DMS53 (cell line): Measurements from ENCODE around the gene HMGN4.
A peak's percentile ranks its signal among the peaks of the same experiment; 100 is the strongest.

Source experiments
- DNase-seq: peaks from one replicate; lab custom pipeline; 2025; lab: John Stamatoyannopoulos, UW

The HMGN4 gene

GRCh38 chr6:26578279-26578678, 40.1 kb downstream of the HMGN4 start:
- DNase-seq: no peak

- no peak for DNase-seq
Measured at GRCh38 chr6:26578741-26579140, 40.6 kb downstream of the HMGN4 start.

- DNase-seq: no peak
Measured at GRCh38 chr6:26581164-26581915, 43.2 kb downstream of the HMGN4 start.

GRCh38 chr6:26588965-26589364, 50.8 kb downstream of the HMGN4 start:
- DNase-seq: no peak

- DNase-seq: no peak
Measured at GRCh38 chr6:26592649-26593048, 54.5 kb downstream of the HMGN4 start.

GRCh38 chr6:26593278-26594130, 55.3 kb downstream of the HMGN4 start:
- DNase-seq: no peak

- DNase-seq: no peak
Measured at GRCh38 chr6:26594131-26594498, 55.9 kb downstream of the HMGN4 start.

- DNase-seq: peak; percentile 22
Measured at GRCh38 chr6:26594730-26595632, 56.8 kb downstream of the HMGN4 start.

- DNase-seq: peak; percentile 96
Measured at GRCh38 chr6:26595669-26596269, 57.6 kb downstream of the HMGN4 start.
